Hepatocyte (in vitro differentiated cells): ENCODE results near the gene HRG. TPM values are rescaled to one million over a fixed set of nuclear protein-coding genes. Genes with fewer than 3 reads are reported as not detected.
"Not testable (repeated sequence)": the region's sequence is repeated elsewhere in the genome, so short reads cannot be mapped to it uniquely, and the experiment has no call there.

ENCODE experiments used
- DNase-seq: peaks from one replicate; pipeline ENCODE4 v3.0.0-alpha.2; 2016; ENCODE audit warnings: low spot score
- H2AFZ ChIP-seq: fragments of 200-600 bp; sonication (generic); 2 replicates; pipeline ENCODE4 v1.6.0; 2016; ENCODE audit warnings: antibody characterized with exemption, mild to moderate bottlenecking
- H3K27ac ChIP-seq: fragments of 200-600 bp; sonication (generic); 2 replicates; pipeline ENCODE4 v1.5.1; 2016; ENCODE audit warnings: mild to moderate bottlenecking
- H3K27me3 ChIP-seq: fragments of 200-600 bp; sonication (generic); 2 replicates; pipeline ENCODE4 v1.6.1; 2016
- H3K36me3 ChIP-seq: fragments of 200-600 bp; sonication (generic); replicated peaks from 2 replicates; pipeline ENCODE4 v1.5.1; 2016; ENCODE audit warnings: low read depth; ENCODE audit not compliant: insufficient read depth
- H3K4me1 ChIP-seq: fragments of 200-600 bp; sonication (generic); 2 replicates; pipeline ENCODE4 v1.5.1; 2016; ENCODE audit warnings: mild to moderate bottlenecking, moderate library complexity; ENCODE audit not compliant: insufficient read depth
- H3K4me2 ChIP-seq: fragments of 200-600 bp; sonication (generic); 2 replicates; pipeline ENCODE4 v1.6.0; 2016
- H3K4me3 ChIP-seq: fragments of 200-600 bp; sonication (generic); 2 replicates; pipeline ENCODE4 v1.5.1; 2016; ENCODE audit warnings: mild to moderate bottlenecking
- H3K79me2 ChIP-seq: fragments of 200-600 bp; sonication (generic); 2 replicates; pipeline ENCODE4 v1.6.0; 2017; ENCODE audit warnings: mild to moderate bottlenecking
- H3K9me2 ChIP-seq: fragments of 200-600 bp; sonication (generic); replicated peaks from 2 replicates; pipeline ENCODE4 v1.6.0; 2017; ENCODE audit warnings: mild to moderate bottlenecking; ENCODE audit not compliant: insufficient read depth
- H3K9me3 ChIP-seq: fragments of 200-600 bp; sonication (generic); 2 replicates; pipeline ENCODE4 v1.5.1; 2016; ENCODE audit warnings: low read depth, mild to moderate bottlenecking
- H4K20me1 ChIP-seq: fragments of 200-600 bp; sonication (generic); 2 replicates; pipeline ENCODE4 v1.6.0; 2016; ENCODE audit warnings: mild to moderate bottlenecking; ENCODE audit not compliant: insufficient read depth, poor library complexity, severe bottlenecking
- CTCF ChIP-seq: fragments of 200-600 bp; sonication (generic); IDR thresholded peaks from 2 replicates; pipeline ENCODE4 v1.5.1; 2016; ENCODE audit warnings: antibody characterized with exemption, mild to moderate bottlenecking; ENCODE audit not compliant: poor library complexity
- EZH2 ChIP-seq: fragments of 200-600 bp; sonication (generic); IDR thresholded peaks from 2 replicates; pipeline ENCODE4 v1.6.1; 2016; ENCODE audit warnings: antibody characterized with exemption, mild to moderate bottlenecking, borderline replicate concordance
- EZH2phosphoT487 ChIP-seq: fragments of 200-600 bp; sonication (generic); IDR thresholded peaks from one replicate; pipeline ENCODE4 v1.6.1; 2018; ENCODE audit warnings: antibody characterized with exemption, mild to moderate bottlenecking, low read depth, moderate library complexity; ENCODE audit not compliant: unreplicated experiment, severe bottlenecking
- WGBS: methylation state at CpG from one replicate; pipeline ENCODE4 v1.1.6; 2016; ENCODE audit warnings: low lambda C conversion rate; ENCODE audit errors: missing lambda C conversion rate; 5-methylcytosine and 5-hydroxymethylcytosine counted together
- polyA plus RNA-seq: library from polyadenylated mRNA; unstranded; fragments of >200 nt; fragmentation: Nextera tagmentation; extraction: Ambion mirVana; gene quantifications from 2 replicates; pipeline ENCODE4 v1.2.1, GENCODE V29; 2016
- total RNA-seq: library from RNA; depleted of rRNA; stranded (reverse); fragments of >200 nt; gene quantifications from 2 replicates; pipeline ENCODE4 v1.2.3, GENCODE V29; 2014

The HRG gene
- total and polyA plus RNA-seq, 2 experiments from 2014 or later, result 1.7 to 2.1 TPM

GRCh38 chr3:186694288-186695032 is 28.6 kb downstream of the HRG start:
- Histone ChIP-seq H4K20me1 (no peaks in the 10 kb centered on the region), H3K4me1 (no peaks in the 10 kb centered on the region), H3K79me2 (no peaks in the 10 kb centered on the region), H3K36me3 (no peaks in the 10 kb centered on the region), H2AFZ (no peak overlapping the region), H3K27ac (no peak overlapping the region), H3K9me3 (no peaks in the 10 kb centered on the region), H3K9me2 (no peaks in the 10 kb centered on the region), H3K27me3 (no peaks in the 10 kb centered on the region), H3K4me3 (no peak overlapping the region), H3K4me2 (no peak overlapping the region)
- TF ChIP-seq EZH2phosphoT487 (no peak), CTCF (no peak), EZH2 (no peak)
- DNase-seq, result no peak
- 88% methylated on average over 6 of the region's 6 CpGs for WGBS

- Histone ChIP-seq H3K79me2 (no peaks in the 10 kb centered on the region), H3K9me3 (no peaks in the 10 kb centered on the region), H3K27me3 (no peaks in the 10 kb centered on the region), H2AFZ (no peak overlapping the region), H3K4me1 (no peaks in the 10 kb centered on the region), H3K9me2 (no peaks in the 10 kb centered on the region), H3K4me2 (no peak overlapping the region), H4K20me1 (no peaks in the 10 kb centered on the region), H3K36me3 (no peaks in the 10 kb centered on the region), H3K4me3 (no peak overlapping the region), H3K27ac (no peak overlapping the region)
- TF ChIP-seq EZH2 (no peak), CTCF (no peak)
- DNase-seq, result no peak
- WGBS, result 83% methylated on average over 2 of the region's 2 CpGs
Measured at GRCh38 chr3:186696522-186696921, 30.7 kb downstream of the HRG start.

GRCh38 chr3:186697510-186697909 is 31.7 kb downstream of the HRG start:
- Histone ChIP-seq H3K9me2 (no peaks in the 10 kb centered on the region), H3K4me2 (no peak overlapping the region), H3K27me3 (no peaks in the 10 kb centered on the region), H3K4me1 (no peaks in the 10 kb centered on the region), H2AFZ (no peak overlapping the region), H4K20me1 (no peaks in the 10 kb centered on the region), H3K9me3 (no peaks in the 10 kb centered on the region), H3K4me3 (no peak overlapping the region), H3K79me2 (no peaks in the 10 kb centered on the region), H3K36me3 (no peaks in the 10 kb centered on the region), H3K27ac (no peak overlapping the region)
- TF ChIP-seq EZH2, result no peak
- no peak for TF ChIP-seq EZH2phosphoT487
- no peak for TF ChIP-seq CTCF
- WGBS, result 97% methylated on average over 4 of the region's 4 CpGs
- DNase-seq, result no peak

- no peak for TF ChIP-seq CTCF
- TF ChIP-seq EZH2, result no peak
- TF ChIP-seq EZH2phosphoT487, result no peak
- 89% methylated on average over 3 of the region's 3 CpGs for WGBS
Measured at GRCh38 chr3:186700267-186700666, 34.5 kb downstream of the HRG start.

GRCh38 chr3:186702451-186702850 is 36.6 kb downstream of the HRG start:
- not testable (repeated sequence) for H3K36me3 ChIP-seq, H3K4me2 ChIP-seq, H3K4me1 ChIP-seq, DNase-seq, H3K79me2 ChIP-seq, H3K27ac ChIP-seq, H3K9me2 ChIP-seq, H3K27me3 ChIP-seq, H2AFZ ChIP-seq, H4K20me1 ChIP-seq, H3K9me3 ChIP-seq, H3K4me3 ChIP-seq

More at GRCh38 chr3:186700267-186700666, 34.5 kb downstream of the HRG start:
- no peaks in the 10 kb centered on the region for H3K9me2 ChIP-seq
- no peak overlapping the region for H3K4me3 ChIP-seq
- no peaks in the 10 kb centered on the region for H3K79me2 ChIP-seq
- no peaks in the 10 kb centered on the region for H3K36me3 ChIP-seq
- H3K4me1 ChIP-seq, result no peaks in the 10 kb centered on the region
- H4K20me1 ChIP-seq, result no peaks in the 10 kb centered on the region
- no peaks in the 10 kb centered on the region for H3K9me3 ChIP-seq
- no peak overlapping the region for H2AFZ ChIP-seq
- H3K27ac ChIP-seq, result no peak overlapping the region
- no peak for DNase-seq
- no peaks in the 10 kb centered on the region for H3K27me3 ChIP-seq
- H3K4me2 ChIP-seq, result no peak overlapping the region
